Stimulated activated CD4-positive, alpha-beta T cell treated with anti-CD3 and anti-CD28 coated beads, Interleukin-1b, Interleukin-23, amount 100 ng/mL, for 24 hours (primary cell): ENCODE data around the gene NPC2.
"Not testable (repeated sequence)": the region's sequence is repeated elsewhere in the genome, so short reads cannot be mapped to it uniquely, and the experiment has no call there.

Experiments used
- DNase-seq, 4 experiments: peaks; one replicate each; pipeline ENCODE4 v3.0.0-alpha.2; 2020; ENCODE audit warnings: low read depth in 4 of 4, low spot score in 1 of 4

The NPC2 gene

GRCh38 chr14:74492776-74493342, at the start of gene NPC2:
Gene NPC2, minus strand, starts transcription at chr14:74493305. Its CDS starts 31 bp downstream, at chr14:74493274.
- DNase-seq = no peak

- no peak for DNase-seq
Observed at GRCh38 chr14:74542056-74542685, 49.1 kb upstream of the NPC2 start.

GRCh38 chr14:74541225-74541624, 48.1 kb upstream of the NPC2 start:
- DNase-seq = no peak

GRCh38 chr14:74539503-74539902, 46.4 kb upstream of the NPC2 start:
- DNase-seq = no peak

- no peak for DNase-seq
Observed at GRCh38 chr14:74538411-74539391, 45.6 kb upstream of the NPC2 start.

GRCh38 chr14:74536336-74536735, 43.2 kb upstream of the NPC2 start:
- not testable (repeated sequence) for DNase-seq

- no peak for DNase-seq
Observed at GRCh38 chr14:74535756-74536325, 42.7 kb upstream of the NPC2 start.

GRCh38 chr14:74533576-74533975, 40.5 kb upstream of the NPC2 start:
- no peak for DNase-seq

GRCh38 chr14:74532246-74532645, 39.1 kb upstream of the NPC2 start:
- no peak for DNase-seq

- DNase-seq = no peak
Observed at GRCh38 chr14:74531467-74531866, 38.4 kb upstream of the NPC2 start.

GRCh38 chr14:74531006-74531405, 37.9 kb upstream of the NPC2 start:
- DNase-seq = no peak

GRCh38 chr14:74528886-74529285, 35.8 kb upstream of the NPC2 start:
- no peak for DNase-seq

GRCh38 chr14:74528406-74528805, 35.3 kb upstream of the NPC2 start:
- DNase-seq = no peak

- no peak for DNase-seq
Observed at GRCh38 chr14:74527736-74528280, 34.7 kb upstream of the NPC2 start.

GRCh38 chr14:74526854-74527585, 33.9 kb upstream of the NPC2 start:
- DNase-seq = no peak

GRCh38 chr14:74525361-74525851, 32.3 kb upstream of the NPC2 start:
- DNase-seq = no peak

- DNase-seq = no peak
Observed at GRCh38 chr14:74524812-74525135, 31.7 kb upstream of the NPC2 start.

GRCh38 chr14:74524076-74524811, 31.1 kb upstream of the NPC2 start:
- no peak for DNase-seq

GRCh38 chr14:74522740-74523139, 29.6 kb upstream of the NPC2 start:
- DNase-seq = no peak

GRCh38 chr14:74521756-74522155, 28.7 kb upstream of the NPC2 start:
- no peak for DNase-seq
